Subcutaneous adipose tissue (tissue), 4 donors: ENCODE results near the gene HMX1. TPM values are rescaled to one million over a fixed set of nuclear protein-coding genes. Genes with fewer than 3 reads are reported as not detected.

Source experiments
- total RNA-seq, 4 donors: library from RNA; depleted of rRNA; stranded (reverse); fragments of >200 nt; gene quantifications; one replicate each; pipeline ENCODE4 v1.1.0, GENCODE V29; 2016
- TF ChIP-seq, protein P1 (sequence below): fragments of 450-650 bp; IDR thresholded peaks from one replicate; pipeline ENCODE4 v1.5.1; 2016; ENCODE audit warnings: low read depth, mild to moderate bottlenecking, control low read depth, antibody characterized with exemption, moderate library complexity

Gene HMX1
- total RNA-seq, 4 donors from 2014 or later, result not detected

DNA sequence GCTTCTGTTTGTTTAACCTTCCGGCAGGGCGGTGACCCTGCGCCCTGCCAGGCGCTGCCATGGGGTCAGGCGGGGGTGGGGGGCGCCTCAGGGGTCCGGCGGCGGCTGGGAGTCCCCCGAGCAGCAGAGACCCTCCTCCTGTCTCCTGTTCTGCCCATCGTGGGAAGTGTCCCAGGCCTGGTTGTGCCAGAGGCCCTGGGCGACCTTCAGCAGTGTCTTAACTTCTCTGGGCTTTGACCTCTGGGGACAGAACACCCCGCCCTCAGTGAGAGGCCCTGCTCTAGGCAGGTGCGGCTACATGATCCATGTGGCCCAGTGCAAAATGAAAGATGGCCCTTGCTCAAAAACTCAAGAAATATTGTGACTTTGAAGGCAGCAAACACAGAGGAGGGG lies 22.8 kb upstream of the HMX1 start:
- TF ChIP-seq, protein P1, sequence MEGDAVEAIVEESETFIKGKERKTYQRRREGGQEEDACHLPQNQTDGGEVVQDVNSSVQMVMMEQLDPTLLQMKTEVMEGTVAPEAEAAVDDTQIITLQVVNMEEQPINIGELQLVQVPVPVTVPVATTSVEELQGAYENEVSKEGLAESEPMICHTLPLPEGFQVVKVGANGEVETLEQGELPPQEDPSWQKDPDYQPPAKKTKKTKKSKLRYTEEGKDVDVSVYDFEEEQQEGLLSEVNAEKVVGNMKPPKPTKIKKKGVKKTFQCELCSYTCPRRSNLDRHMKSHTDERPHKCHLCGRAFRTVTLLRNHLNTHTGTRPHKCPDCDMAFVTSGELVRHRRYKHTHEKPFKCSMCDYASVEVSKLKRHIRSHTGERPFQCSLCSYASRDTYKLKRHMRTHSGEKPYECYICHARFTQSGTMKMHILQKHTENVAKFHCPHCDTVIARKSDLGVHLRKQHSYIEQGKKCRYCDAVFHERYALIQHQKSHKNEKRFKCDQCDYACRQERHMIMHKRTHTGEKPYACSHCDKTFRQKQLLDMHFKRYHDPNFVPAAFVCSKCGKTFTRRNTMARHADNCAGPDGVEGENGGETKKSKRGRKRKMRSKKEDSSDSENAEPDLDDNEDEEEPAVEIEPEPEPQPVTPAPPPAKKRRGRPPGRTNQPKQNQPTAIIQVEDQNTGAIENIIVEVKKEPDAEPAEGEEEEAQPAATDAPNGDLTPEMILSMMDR, result no peak

DNA sequence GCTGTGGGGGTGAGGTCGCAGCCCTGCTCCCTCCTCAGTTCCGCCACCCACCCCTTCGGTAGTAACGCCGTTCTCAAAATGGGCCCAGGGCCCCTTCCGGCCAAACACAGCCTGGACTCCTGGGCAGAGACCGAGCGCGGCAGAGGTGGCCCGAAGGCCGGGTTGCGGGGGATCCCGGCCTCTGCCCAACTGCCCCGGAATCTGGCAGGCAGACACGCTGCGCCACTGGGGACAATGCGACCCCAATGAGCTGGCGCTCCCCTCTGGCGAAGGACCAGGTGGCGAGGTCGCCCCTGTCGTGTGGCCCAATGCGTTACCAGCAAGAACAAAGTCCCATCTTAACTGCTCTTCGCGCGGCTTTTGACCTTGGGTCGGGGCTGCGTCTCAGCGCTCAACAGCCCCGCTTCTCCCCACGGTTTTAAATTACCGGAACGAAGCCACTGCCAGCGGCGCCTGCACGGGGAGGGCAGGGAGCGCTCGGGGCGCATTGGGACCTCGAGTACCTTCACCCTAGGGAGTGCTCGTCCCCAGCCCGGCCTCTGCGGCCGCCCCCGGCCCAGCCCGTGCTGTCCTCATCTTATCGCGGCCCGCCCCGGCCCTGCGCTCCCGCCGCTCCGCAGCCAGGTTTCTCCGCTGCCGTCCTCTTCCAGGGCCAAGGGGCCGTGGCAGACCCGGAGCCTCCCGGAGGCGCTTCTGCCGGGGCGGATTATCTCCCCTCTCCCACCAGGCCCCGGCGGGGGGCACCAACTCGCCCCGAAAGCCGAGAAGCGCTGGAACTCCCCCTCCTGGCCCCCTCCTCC lies 22.2 kb upstream of the HMX1 start:
- TF ChIP-seq, protein P1, result no peak

DNA sequence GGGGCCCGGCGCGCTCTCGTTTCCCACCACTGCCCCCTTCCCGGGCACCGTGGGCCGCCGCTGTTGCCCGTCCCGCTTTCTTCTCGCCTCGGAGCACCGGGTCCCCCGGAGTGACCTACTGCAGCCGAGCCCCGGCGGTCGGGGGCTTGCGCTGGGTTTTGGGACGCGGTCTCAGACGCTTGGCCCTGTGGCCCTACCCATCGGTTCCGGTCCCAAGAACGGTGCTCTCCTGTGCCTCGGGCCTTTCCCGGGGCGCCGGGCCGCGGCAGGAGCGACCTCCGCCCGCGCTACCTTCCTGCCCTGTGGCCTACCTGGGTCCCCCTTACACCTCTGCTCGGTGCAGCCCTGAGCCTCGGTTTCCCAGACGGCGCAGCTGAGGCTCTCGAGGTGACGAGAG lies 21.6 kb upstream of the HMX1 start:
- TF ChIP-seq, protein P1, result no peak

DNA sequence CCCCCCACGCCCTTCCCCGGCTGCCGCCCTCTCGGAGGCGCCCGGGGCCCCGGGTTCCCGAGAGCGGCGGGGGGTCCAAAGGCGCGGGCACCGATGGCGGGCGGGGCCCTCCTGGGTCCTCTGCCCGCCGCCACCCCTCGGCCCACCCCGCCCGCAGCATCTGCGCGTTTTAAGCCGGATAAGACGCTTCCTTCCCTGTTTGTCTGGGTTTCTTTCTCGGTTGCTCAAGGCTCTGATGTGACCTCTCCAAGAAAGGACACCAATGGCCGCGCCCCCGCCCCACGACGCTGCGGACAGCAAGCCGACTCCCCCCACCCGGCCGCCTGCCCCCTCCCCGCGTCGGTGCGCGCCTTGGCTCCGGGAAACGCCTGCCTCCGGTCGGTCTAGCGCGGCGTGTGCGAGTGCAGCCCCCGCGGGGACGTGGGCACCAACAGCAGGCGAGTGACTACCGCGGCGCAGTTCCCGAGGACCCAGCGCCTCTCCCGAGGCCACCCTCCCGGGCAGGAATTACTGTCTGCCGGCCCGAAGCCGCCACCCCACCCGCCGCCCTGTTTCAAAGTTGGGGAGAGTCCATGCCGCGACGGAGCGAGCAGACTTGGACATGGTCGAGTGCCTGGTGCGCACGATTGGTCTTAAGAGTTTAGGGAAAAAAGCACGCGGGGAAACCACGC lies 21.1 kb upstream of the HMX1 start:
- TF ChIP-seq, protein P1, result no peak

DNA sequence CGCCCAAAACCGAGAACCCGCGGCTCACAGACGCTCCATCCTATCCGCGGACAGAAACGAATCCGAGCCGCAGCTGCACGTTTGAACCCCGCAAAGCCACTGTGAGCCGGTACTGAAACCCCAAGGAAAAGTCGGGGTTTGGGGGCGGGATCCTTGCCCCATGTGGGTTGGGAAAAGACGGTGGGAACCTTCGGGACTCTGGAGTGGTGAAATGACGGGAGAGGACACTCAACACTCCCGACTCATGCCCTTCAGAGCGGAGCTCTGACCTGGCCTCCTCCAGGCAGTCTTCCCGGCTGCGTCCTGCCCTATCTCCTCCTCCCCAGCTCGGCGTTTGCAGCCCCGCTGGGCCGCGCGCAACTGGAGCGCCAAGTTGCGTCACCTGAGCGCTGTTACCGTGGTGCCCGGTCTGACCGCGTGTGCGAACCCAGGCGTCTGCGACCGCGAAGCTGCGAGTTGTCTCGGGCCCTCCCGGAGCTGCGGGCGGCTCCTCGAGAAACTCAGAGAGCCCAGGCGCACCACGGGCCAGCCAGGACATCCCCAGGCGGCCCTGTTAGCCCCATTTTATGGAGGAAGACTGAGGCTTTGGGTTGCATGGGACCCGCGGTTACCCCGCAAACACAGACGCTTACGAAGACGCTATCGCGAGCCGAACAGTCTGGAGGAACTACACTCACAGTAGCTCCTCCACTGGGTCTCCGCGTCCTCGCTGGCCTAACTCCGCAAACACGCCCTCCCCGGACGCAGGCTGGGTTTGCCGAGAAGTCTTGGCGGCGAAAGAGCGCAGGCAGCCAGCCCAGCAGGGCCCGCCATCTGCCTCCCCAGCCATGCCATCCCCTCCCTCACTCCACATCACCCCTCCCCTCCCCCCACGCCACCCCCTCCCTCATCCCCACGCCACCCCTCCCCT lies 20.3 kb upstream of the HMX1 start:
- TF ChIP-seq, protein P1, result no peak

DNA sequence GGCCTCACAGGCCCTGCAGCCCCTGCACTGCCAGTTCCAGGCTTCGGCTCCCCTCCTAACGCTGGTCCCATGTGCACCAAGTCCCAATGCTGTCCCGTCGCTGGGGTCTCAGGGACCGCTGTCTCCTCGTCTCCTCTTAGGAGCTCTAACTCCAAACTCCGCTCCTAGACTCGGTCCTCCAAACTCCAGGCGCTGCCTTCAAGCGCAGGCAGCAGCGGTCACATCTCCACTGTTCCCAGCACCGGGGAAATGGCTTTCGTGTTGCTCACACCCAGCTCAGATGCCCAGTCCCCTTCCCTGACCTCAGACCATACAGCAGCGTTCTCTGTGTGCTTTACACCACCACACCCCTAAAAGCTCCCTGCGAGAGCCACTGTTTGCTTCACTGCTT lies 19.6 kb upstream of the HMX1 start:
- TF ChIP-seq, protein P1, result no peak

DNA sequence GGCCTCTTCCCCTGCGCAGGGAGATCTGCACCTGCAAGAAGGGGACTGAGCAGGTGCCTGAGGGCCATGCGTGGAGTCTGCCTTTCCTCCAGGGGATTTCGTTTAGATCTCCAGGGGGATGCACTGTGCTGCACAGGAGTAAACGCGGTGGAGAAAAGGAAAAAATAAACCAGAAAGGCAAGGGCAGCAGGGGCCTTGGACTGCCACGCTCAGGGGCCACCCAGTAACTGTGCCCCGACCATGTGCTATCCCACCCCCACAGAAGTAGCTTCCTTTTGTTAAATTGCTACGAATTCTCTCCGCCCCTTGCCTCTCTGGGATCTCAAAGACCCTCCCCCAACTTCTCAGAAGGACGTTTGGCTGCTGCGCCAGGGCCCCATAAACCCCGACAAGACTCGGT lies 17.2 kb upstream of the HMX1 start:
- TF ChIP-seq, protein P1, result no peak
